A204.1 (cell line): ENCODE data around the gene EDRF1.
A peak's percentile ranks its signal among the peaks of the same experiment; 100 is the strongest.
"Not testable (repeated sequence)": the region's sequence is repeated elsewhere in the genome, so short reads cannot be mapped to it uniquely, and the experiment has no call there.

Source experiments
- FAIRE-seq: peaks from 2 replicates; lab custom pipeline; 2012; peaks lifted over from hg19 to GRCh38; lab: Jason Lieb, UNC

The EDRF1 gene

DNA sequence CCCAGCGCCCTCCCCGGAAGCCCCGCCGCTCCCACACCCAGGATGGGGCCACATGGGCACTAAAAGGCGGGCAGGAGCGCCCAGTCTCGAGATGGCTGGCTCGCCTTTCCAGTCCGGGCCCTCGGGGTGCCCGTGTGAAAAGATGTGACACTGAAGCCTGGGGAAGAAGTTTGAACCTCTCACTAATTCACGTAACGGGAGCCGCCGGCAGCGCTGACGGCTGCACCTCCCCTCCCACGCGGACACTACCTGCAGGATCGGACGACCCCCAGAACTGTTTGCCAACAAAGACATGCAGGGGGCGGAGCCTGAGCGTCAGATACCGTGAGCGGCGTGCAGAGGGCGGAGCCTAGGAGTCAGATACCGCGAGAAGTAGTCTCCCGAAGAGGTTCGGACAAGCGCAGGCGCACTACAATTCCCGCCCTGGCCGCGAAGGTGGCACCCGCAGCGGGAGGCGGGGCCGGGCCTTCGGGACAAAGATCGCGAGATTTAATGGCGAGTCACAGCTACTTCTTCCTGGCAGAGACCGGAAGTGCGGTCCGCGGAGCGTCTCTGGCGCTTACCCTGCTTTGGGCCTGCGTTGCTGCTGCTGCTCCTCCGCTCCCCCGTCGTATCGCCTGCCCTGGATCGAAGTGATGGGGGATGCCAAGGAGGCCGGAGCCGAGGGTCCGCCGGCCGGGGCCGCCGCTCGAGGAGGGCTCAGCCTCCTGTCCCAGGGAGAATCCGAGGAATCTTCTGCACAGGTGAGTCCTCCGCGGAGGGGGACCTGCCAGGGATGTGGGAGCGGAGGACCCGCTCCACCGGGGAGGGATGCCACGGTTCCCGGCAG, at the start of gene EDRF1:
Gene EDRF1, plus strand, starts transcription at position 537 of the 829 bp plus-strand sequence. Its CDS starts 99 bp downstream, at position 636.
- peak; percentile 99 for FAIRE-seq

- no peak for FAIRE-seq
Observed at GRCh38 chr10:125672884-125673283, 46.6 kb upstream of the EDRF1 start.

GRCh38 chr10:125679436-125679835, 40.1 kb upstream of the EDRF1 start:
- no peak for FAIRE-seq

DNA sequence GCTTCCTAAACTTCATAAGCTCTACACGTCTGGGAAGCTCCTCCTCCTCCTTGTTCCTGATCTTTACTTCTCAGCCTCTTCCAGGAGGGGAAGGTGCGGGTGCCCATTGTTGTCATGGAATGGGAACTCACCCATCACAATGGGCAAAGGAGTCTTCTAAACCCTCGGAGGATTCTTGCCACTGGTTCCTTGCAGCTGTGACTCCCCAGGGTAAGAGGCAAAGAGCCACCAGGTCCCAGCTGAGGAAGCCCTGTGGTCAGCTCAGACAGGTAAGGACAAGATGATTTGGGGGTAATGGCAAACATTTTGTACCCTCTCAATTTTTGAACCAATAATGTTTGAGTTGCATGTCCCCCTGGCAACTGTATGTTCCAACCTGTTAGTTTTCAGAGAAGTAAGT, 36.4 kb upstream of the EDRF1 start, which contains the start of gene TEX36:
Gene TEX36, minus strand, starts transcription at position 101 of the 400 bp plus-strand sequence. CDS start 174 bp downstream, outside the sequence.
- no peak for FAIRE-seq

DNA sequence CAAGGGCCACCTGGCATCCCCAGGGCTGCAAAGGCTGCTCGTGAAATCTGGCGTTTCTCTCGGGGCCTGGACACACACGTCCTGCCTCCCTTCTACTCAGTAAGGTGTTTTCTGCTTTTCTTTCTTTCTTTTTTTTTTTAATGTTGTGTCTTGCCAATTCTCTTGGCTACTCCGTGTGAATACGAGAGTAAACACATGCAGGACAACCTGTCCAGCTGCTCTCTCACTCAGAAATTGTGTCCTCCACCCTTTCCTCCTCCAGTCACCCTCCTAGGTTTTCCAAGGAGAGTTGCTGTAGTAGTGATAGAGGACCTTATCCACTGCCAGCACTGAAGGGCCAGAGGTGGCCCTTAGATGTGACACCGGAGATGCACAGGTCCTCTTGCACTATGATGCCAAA, 35.7 kb upstream of the EDRF1 start:
- no peak for FAIRE-seq

- FAIRE-seq = no peak
Observed at GRCh38 chr10:125684581-125684980, 34.9 kb upstream of the EDRF1 start.

- no peak for FAIRE-seq
Observed at GRCh38 chr10:125687507-125688185, 31.9 kb upstream of the EDRF1 start.

DNA sequence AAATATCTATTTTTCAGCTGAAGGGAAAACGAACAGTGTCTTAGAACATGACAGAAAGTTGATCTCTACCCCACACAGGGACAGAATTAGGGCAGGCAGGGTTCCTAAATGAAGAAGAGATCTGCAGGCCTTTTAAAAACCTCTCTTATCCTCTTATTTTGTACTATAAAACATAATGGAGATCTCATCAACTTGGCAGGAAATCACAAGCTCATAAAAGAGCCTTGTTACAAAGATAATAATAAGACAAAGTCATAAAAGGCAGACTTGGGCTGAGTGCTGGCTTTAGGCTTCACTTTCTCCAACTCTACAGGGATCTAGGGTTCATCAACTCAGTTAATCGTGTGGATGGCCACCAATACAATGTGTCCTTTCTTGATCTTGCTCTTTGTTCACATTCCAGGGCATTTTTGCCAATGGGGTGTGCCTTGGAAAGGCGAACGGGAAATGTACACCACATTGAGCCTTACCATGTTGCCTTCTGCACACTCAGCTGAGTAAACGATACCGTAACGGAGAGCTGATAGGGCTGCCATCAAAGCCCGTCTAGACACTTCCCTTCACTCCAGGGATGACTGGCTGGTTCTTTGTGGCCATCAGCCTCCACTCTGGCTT, 29.4 kb upstream of the EDRF1 start:
- no peak for FAIRE-seq

DNA sequence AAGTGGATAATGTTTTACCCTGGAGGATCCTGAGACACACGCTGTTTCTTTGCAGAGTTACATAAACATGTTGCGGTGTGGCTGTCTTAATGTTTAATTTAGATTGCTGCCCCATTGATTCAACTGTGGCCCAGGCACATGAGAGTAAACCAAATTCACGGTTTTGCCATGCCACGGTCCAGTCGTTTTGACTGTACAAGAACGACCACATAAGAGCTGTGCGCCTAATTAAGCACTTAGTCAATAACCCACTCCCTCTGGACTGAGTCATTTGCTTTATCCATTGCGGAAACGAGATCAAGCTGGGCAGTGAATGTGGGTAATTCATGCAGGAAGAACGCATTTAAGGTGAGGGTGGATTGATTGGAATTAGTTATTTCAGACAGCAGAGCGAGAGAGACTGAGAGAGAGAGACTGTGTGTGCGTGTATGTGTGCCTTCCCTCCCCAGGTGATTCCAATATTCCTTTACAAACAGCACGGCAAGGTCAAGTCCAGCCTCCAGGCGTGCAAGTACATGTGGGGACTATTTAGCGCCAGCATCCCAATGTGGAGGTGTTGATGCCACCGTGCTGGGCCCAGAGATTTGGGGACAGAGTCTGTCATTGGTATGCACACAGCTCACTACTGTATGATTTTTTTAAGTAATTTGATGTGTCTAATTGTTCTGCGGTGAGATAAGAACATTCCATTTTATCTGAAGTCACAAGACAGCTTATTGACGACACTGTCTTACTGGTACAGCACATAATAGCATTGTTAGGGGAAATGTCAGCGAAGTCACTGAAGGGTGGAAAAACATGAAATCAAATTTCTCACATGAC, 28.1 kb upstream of the EDRF1 start:
- FAIRE-seq = no peak

DNA sequence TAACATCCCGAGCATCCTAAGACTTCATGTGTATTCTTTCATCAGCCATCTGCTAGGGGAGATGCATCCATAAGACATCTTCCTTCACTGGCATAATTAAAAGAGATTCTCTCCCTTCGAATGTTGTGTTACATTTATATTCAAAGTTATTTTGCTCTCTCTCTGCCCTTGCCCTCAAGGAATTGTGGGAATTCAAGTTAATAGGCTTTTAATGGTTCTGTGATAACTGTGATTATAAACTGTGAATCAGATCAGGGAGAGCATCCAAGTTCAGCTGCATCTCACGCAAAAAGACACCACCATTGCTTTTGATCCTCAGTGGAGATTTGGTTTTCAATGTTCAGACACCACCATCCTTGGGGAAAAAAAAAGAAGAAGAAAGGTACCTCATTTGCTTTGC, 27.3 kb upstream of the EDRF1 start:
- no peak for FAIRE-seq

DNA sequence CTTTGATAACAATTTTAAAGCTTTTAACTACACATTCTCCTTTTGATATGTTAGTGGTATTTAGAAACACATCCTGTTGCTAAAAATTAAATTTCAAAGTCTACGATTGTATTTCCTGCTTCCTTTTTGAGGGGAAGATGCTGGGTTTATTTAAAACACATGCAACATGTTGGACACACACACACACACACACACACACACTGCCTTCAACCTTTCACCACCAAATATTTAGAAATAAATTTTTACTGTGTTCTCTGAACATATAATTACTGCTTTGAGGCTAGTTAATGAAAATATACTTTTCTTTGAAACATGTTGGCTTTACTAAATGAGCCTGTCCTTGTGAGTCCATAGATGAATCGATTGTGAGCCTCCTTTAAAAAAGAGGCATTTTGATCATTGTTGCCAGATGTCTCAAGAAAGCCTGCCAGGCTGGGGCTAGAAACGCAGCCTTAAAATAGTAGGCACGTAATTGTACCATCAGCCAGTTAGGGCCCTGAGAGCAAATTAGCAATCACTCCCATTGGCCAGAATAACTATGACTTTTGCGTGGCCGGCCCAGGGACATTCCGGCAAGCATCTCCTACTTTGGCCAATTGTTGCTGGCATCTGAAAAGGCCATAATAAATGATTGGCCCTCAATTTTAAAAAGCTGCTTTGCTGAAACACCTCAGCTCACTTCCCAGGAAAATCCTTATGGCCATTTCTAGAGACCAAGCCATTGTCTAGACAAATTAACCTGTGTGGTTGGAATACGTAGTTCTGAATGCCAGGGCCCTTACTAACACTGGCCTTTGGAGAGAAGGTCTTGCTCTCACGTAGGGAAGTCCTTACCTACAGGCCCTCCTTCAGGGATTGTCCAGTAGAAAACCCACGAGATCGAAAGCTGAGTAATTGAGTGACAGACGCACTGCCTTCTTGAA, 26.6 kb upstream of the EDRF1 start:
- no peak for FAIRE-seq

DNA sequence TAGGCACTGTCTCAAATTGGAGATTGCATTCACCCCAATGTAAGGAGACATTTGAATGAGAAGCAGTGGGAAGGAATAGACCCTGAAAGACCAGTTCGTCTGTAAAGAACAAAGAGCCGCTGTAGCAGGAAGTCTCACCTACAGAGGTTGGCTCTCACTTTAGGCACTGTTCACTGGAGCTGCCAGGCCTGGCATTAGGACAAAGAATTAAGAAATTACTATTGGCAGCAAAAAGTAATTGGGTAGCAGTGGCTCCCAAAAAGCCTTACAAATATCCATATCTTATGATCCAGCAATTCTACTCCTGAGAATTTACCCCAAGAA, 26.0 kb upstream of the EDRF1 start:
- FAIRE-seq = no peak

- FAIRE-seq = no peak
Observed at GRCh38 chr10:125694883-125695282, 24.6 kb upstream of the EDRF1 start.

DNA sequence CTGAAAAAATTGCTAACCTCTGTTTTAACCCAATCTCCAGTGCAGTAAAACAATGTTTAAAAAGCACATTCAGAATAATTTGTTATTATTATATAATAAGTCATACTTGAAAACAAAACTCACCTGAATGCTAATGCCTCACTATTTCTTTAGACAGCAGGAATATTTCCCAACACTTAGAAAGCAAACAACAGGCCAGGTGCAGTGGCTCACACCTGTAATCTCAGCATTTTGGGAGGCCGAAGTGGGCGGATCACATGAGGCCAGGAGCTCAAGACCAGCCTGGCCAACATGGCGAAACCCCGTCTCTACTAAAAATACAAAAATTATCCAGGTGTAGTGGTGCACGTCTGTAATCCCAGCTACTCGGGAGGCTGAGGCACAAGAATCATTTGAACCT, 22.6 kb upstream of the EDRF1 start:
- not testable (repeated sequence) for FAIRE-seq

GRCh38 chr10:125698481-125698998, 21.0 kb upstream of the EDRF1 start:
- no peak for FAIRE-seq

- no peak for FAIRE-seq
Observed at GRCh38 chr10:125699562-125700143, 19.9 kb upstream of the EDRF1 start.

DNA sequence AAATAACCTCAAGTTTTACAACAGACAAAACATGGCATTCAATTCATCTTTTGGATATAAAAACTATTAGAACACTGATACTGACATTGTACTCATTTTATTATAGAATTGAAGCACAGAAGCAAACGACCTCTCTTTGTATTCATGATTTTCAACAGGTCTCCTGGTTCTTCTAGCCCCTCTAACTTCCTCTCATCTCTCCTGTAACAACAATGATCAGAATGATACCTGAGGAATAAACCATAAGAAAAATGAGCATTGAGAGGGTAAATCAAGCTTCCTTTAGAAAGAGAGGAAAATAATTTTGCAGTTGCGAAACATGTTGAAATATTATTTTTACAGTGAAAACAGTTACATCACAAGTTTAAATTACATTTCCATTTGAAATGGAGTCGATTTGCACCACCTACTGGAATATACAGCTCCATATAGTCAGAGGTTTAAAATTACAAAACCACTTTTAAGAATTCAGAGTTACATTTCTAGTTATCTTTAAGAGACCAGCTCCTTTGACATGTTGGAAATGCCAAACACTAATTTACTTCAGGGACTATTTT, 19.1 kb upstream of the EDRF1 start:
- FAIRE-seq = peak; percentile 43

GRCh38 chr10:125707541-125708468, 11.7 kb upstream of the EDRF1 start:
- FAIRE-seq = no peak

GRCh38 chr10:125708971-125709503, 10.5 kb upstream of the EDRF1 start:
- FAIRE-seq = no peak
